H1 (cell line): ENCODE measurements around the gene MS4A8. TPM values are rescaled to one million over a fixed set of nuclear protein-coding genes. Genes with fewer than 3 reads are reported as not detected.

Experiments used
- ATF3 ChIP-seq: IDR thresholded peaks from 2 replicates; pipeline ENCODE4 v1.6.1; 2011; ENCODE audit warnings: low read depth, mild to moderate bottlenecking, low read length; ENCODE audit not compliant: insufficient read depth
- BCL11A ChIP-seq, 2 experiments: IDR thresholded peaks; one replicate each; pipeline ENCODE4 v1.6.1; 2011; ENCODE audit warnings: low read depth in 2 of 2, low read length in 2 of 2, mild to moderate bottlenecking in 2 of 2
- CHD7 ChIP-seq: fragments of 300-600 bp; sonication (generic); IDR thresholded peaks from 2 replicates; pipeline ENCODE4 v1.7.1; 2012; ENCODE audit warnings: low read length, moderate library complexity, mild to moderate bottlenecking, inconsistent platforms; ENCODE audit not compliant: insufficient replicate concordance
- JUND ChIP-seq: IDR thresholded peaks from 2 replicates; pipeline ENCODE4 v1.6.1; 2011; ENCODE audit warnings: mild to moderate bottlenecking, improper control_type of control experiment, low read length
- ZNF274 ChIP-seq: IDR thresholded peaks from 2 replicates; pipeline ENCODE4 v1.7.0; 2012; ENCODE audit warnings: low read length, borderline replicate concordance; ENCODE audit errors: extremely low read depth
- polyA plus RNA-seq, 7 experiments: library from polyadenylated mRNA; depleted of rRNA in 3 of 7; stranded (reverse) in 5 of 7; unstranded in 2 of 7; fragments of >200 nt in 5 of 7; fragments of 200-250 nt in 2 of 7; gene quantifications; 1 replicate in 5 of 7; 2 replicates in 1 of 7; 4 replicates in 1 of 7; pipeline versions ENCODE4 v1.2.1 to v1.2.3, GENCODE V29; 2011 to 2013; ENCODE audit warnings: missing spikeins in 2 of 7, mixed read lengths in 2 of 7
- total RNA-seq: library from RNA; stranded (reverse); fragmentation: NEBNext Ultra II Directional; extraction: Animal tissue kit (Norgen Biotek cat#: 25700); gene quantifications from 2 replicates; pipeline ENCODE4 v1.2.1, GENCODE V29; 2021

Gene MS4A8
- total and polyA plus RNA-seq, 2 of the 8 experiments (the other 6 are each of a cell fraction or from before 2014, with no cell fraction given), result not detected

GRCh38 chr11:60731586-60731985 is 32.2 kb downstream of the MS4A8 start (continued):
- no peak for TF ChIP-seq CHD7
- no peak for TF ChIP-seq ATF3
- TF ChIP-seq JUND, result no peak
- no peak for TF ChIP-seq ZNF274
- no peak for TF ChIP-seq BCL11A (IDR thresholded peaks at IDR 0.05; ENCODE audit: low read depth in 2 of 2, low read length in 2 of 2)
